Stimulated activated CD4-positive, alpha-beta T cell treated with anti-CD3 and anti-CD28 coated beads, Interleukin-4, amount 100 ng/mL, for 48 hours (primary cell): ENCODE data around the gene IL1A.

Source experiments
- DNase-seq, 2 donors: peaks; one replicate each; pipeline ENCODE4 v3.0.0-alpha.2; 2020; ENCODE audit warnings: low read depth in 2 of 2

IL1A gene

GRCh38 chr2:112764071-112765044 lies 19.9 kb downstream of the IL1A start, which contains the start of gene CKAP2L:
Gene CKAP2L (minus strand): TSS chr2:112764609. CDS start chr2:112764598, 11 bp downstream.
- DNase-seq, result peak; percentile 91 to 96

DNA sequence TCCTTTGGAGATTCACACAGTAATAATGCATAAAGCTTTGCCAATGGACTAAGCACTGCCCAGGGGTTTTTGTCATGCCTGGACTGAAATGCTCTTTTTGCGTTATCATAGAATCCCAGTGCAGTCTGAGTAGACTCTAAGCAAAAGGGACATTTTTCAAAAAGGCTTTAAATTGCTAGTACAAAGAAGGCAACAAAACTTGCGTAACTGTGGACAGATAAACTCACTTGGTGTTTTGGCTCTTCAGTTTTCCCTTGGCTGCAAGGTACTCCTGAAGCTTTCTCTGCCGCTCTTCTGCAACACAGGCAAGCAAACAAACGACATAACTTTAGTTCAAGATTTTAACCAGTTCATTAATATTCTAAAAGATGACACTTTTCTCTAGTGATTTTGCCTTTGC lies 22.0 kb downstream of the IL1A start:
- DNase-seq, result no peak

- DNase-seq, result no peak
Observed at GRCh38 chr2:112760149-112760548, 24.1 kb downstream of the IL1A start.

DNA sequence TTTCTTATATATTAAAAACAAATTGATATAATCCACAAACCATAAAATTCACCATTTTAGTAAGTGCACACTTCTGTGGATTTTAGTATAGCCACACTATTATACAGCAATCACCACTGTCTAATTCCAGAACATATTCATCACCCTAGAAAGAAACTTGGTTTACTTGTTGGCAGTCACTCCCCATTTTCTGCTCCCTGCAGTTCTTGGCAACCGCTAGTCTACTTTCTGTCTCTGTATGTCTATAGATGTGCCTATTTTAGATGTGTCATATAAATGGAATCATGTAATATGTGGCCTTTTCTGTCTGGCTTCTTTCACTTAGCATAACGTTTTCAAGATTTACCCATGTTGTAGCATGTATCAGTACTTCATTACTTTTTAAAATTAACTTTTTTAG lies 25.6 kb downstream of the IL1A start:
- DNase-seq, result no peak

- DNase-seq, result no peak
Observed at GRCh38 chr2:112757265-112757664, 27.0 kb downstream of the IL1A start.

DNA sequence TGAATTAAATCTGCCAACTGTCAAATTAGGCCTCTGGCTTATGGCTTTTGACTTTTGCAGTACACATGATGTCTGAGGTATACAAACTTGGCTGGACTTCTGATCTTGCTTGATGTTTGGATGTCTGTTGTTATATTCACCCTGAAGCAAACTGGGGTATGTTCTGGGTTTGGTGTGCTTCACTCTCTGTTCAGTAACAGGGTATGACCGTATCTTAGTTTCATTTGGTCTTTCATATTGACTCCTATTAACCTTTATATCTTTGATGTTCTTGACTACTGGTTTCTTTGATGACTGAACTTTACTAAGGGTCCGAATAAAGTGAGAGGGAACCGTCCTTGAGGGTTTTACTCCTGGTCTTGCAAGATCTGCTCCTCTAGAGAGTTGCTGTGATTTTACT lies 28.1 kb downstream of the IL1A start:
- no peak for DNase-seq

GRCh38 chr2:112755444-112755843 lies 28.8 kb downstream of the IL1A start:
- no peak for DNase-seq

GRCh38 chr2:112754564-112754963 lies 29.7 kb downstream of the IL1A start:
- DNase-seq, result no peak

- no peak for DNase-seq
Observed at GRCh38 chr2:112752667-112753066, 31.6 kb downstream of the IL1A start.

- no peak for DNase-seq
Observed at GRCh38 chr2:112751451-112752197, 32.7 kb downstream of the IL1A start.

GRCh38 chr2:112750560-112750843 lies 33.8 kb downstream of the IL1A start:
- no peak for DNase-seq

DNA sequence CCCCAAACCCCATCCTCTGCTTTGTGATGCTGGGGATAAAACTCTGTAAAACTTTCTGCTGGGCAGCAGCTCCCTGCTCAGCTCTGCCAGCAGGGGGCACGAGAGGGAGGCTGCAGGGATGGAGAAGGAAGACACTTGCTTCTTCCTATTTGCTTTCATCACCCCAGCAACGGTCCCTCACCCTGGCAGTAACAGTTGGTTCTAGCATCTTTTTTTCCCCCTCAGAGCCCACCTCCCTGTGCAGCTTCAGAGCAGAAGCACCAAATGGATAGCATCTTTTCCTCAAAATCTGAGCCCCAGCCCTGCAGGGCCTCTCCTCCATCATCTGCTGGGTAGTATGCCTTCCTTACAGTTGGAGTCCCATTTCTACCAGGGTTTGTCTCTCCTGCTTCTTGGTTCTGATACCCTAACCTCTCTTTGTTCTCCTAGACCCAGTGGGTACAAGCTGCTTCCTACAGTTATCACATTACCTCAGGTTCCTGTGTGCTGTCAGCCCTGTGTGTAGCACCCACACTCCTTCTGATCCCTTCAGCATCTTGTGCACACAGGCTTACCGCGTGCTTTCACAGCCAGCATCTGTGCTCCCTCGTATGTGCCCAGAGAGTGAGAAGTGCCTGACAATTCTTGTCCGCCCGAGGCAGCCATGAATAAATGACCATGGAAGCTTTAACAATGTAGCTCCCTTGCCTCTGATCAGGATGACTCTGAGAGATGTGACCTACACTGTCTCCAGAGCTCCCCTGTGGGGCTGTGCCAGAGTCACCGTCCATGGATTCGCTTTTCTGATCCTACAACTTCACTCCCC lies 34.3 kb downstream of the IL1A start:
- DNase-seq, result peak; percentile 80

DNA sequence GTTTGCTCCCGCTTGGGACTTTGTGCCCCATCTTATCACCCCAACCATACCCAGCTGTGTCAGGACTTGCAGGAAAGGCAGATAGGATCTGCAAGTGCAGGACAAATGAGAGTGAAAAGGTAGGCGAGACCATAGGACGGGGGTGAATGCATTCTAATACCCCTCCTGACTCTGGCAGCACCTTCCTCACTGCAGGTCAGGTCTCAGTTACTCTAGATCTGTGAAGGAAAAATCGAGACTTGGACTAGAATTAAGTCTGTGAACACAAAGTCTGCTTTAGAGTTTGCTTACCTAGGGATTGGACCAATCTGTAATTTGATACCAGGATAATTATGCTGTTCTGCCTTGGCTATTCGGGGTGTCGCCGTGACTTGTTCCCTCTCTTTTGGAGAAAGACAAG lies 43.8 kb downstream of the IL1A start:
- DNase-seq, result no peak

DNA sequence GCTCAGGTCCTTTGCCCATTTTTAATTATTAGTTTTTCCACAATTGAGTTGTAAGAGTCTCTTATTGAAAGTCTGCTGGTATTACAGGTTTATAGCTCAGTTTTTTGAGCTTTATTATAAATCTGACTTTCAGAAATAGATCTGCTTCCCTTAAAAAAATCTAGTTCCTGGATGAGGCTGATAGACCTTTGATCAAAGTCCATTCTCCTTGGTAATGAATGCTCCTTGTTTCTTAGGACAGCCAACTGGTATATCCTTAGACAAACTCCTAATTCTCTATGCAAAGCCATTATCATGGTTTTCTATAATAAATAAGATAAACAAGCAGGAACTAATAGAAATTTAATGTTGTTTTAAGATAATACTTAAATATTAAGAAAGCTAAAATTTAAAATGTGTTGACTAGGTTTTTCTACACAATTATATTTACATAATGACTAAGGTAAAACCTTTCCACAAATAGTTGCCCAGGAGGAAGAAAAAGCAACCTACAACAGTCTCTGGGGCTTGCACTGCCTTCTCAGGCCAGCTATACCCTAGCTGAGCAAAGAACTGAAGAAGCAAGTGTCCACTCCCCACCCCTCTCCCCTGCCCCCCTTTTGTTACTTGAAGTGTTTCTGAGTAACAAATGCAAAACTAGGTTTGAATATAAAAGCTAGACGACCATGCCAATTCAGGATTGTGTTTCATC lies 46.6 kb downstream of the IL1A start:
- DNase-seq, result no peak

- no peak for DNase-seq
Observed at GRCh38 chr2:112733871-112734270, 50.4 kb downstream of the IL1A start.

GRCh38 chr2:112733456-112733855 lies 50.8 kb downstream of the IL1A start:
- DNase-seq, result no peak

DNA sequence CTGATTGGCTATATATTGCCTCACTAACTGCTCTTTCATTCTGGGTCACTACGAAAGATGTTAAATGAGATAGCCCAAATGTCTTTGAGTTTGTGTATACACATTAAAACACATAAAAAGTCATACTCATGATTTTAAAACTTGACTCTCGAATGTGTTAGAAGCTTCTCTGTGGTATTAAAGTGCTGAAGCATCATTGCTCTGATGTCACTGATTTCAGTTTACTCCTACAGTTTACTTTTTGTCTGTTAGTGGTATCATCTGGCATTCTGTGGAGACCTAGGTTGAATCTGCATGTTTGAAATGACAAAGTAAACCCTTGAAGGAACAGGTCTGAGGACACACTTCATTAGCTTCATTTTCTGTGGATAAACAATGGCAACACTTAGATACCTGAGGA lies 52.8 kb downstream of the IL1A start:
- DNase-seq, result no peak

GRCh38 chr2:112730791-112731190 lies 53.5 kb downstream of the IL1A start:
- no peak for DNase-seq

DNA sequence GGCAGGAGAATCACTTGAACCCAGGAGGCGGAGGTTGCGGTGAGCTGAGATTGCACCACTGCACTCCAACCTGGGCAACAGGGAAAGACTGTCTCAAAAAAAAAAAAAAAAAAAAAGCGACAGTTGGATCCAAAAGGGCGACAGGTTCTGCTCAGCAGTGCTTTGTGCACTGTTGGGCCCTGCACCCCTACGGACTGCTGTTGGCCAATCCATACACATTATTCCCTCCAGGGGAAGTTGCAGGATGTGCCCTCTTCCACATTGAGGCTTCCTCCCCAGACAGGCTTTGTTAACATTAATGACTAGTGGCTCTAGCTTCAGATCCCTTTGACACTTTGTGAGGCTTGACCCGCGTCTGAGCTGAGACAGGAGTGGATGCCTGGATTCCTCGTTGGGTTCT lies 54.1 kb downstream of the IL1A start:
- no peak for DNase-seq

DNA sequence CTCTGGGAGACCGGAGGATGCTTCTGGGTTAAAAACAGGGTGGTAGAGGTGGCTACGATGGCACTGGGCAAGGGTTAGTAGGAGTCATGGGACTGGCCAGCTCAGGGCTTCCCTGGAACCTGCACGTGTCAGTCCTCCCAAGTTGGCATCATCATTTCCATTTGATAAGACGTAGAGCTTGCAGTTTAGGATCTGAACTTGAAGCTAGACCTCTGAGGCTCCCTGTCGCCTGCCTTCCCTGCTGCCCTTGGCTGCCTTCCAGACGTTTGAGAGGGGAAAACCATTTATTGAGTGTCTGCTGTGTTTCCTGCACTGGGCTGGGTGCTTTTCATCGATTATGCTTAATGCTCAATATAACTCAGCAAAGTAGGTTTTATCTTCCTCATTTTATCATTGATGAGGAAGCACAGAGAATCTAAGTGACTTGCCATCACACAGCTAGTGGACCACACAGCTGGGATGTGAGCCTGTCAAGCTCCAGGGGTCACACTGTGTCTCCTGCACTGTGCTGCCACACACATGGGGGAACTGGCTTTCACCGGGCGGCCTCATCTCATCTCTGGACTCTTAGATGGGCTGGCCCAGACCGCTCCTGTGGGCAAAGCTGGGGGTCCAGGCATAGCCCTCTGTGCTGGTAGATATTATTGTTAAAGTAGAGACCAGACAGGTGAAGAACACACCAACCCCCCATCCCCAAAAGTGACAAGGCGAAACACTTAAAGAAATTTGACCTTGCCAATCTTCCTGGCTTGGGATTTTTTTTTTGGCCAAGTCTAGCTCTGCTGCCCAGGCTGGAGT lies 55.7 kb downstream of the IL1A start:
- no peak for DNase-seq

GRCh38 chr2:112728029-112728362 lies 56.3 kb downstream of the IL1A start:
- no peak for DNase-seq
